ENCODE data around the gene CPM. TPM values are rescaled to one million over a fixed set of nuclear protein-coding genes. Genes with fewer than 3 reads are reported as not detected.

The CPM gene
- total RNA-seq, 2 experiments from 2014 or later = 50.5 to 55.1 TPM

DNA sequence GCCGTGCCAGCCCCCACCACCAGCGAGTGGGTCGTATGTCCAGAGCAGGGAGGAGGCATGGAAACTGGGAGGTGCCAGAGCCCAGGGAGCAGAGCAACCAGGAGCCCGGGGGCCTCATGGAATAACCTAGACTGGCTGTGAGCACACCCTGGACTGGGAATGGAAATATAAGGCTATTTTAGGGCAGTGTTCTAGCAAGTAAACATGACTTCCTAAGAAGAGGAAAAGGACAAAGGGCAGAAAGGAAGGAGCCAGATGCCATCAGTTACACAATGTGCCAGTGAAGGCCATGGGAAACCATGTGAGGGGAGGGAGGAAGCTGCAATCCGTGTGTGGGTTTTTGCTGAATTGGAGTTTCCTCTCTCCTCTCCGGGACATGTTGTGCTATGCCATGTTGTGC is 18.7 kb upstream of the CPM start:
- Mint-ChIP-seq H3K27me3 (ENCODE audit: low read depth) (no peaks in the 10 kb centered on the region), H3K9me3 (no peaks in the 10 kb centered on the region), H3K4me3 (no peak overlapping the region), H3K27ac (no peak overlapping the region), H3K4me1 (ENCODE audit: low read depth) (peaks cover 4% of the 10 kb centered on the region), H3K36me3 (ENCODE audit: low read depth) (peaks cover 1% of the 10 kb centered on the region)
- intact Hi-C loops (cut with micrococcal nuclease) = no loop called here
- no peak for DNase-seq
- CTCF ChIA-PET = no interaction called here

DNA sequence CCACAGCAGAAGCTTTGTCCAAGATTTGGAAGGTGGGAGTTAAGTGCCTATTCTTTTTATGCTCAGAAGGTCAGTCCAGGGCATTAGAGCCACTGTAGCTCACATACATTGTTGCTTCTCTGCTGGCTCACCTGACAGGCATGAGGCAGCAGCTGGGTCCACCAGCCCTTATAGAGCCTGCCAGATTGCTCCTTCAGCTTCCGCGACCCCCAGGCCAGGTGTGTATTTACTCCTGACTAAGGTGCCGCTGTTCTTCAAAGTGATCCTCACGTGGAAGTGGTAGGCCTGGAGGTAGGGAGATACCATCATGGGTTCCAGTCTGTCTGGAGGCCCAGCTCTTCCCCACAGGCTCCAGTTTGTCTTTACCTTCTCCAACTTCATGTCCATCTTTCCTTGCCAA is 17.5 kb upstream of the CPM start:
- Mint-ChIP-seq H3K9me3 (no peaks in the 10 kb centered on the region), H3K4me3 (no peak overlapping the region), H3K27me3 (ENCODE audit: low read depth) (no peaks in the 10 kb centered on the region), H3K4me1 (ENCODE audit: low read depth) (peaks cover 4% of the 10 kb centered on the region), H3K36me3 (ENCODE audit: low read depth) (no peaks in the 10 kb centered on the region), H3K27ac (no peak overlapping the region)
- intact Hi-C loops (cut with micrococcal nuclease) = no loop called here
- no peak for DNase-seq
- CTCF ChIA-PET = interaction anchor here (0.6 kb wide), 1 partner anchor 117 kb away, joined by 3 read pairs; no protein-coding TSS in a partner anchor

GRCh38 chr12:68945255-68945654 is 12.3 kb upstream of the CPM start:
- DNase-seq = no peak
- Mint-ChIP-seq H3K4me3 (no peak overlapping the region), H3K27me3 (ENCODE audit: low read depth) (peaks cover 8% of the 10 kb centered on the region), H3K36me3 (ENCODE audit: low read depth) (no peaks in the 10 kb centered on the region), H3K4me1 (ENCODE audit: low read depth) (no peaks in the 10 kb centered on the region), H3K27ac (no peak overlapping the region), H3K9me3 (no peaks in the 10 kb centered on the region)
- CTCF ChIA-PET = no interaction called here
- intact Hi-C loops (cut with micrococcal nuclease) = no loop called here

- DNase-seq = no peak
- intact Hi-C loops (cut with micrococcal nuclease) = no loop called here
- Mint-ChIP-seq H3K36me3 (ENCODE audit: low read depth) (no peaks in the 10 kb centered on the region), H3K4me3 (no peak overlapping the region), H3K9me3 (no peaks in the 10 kb centered on the region), H3K4me1 (ENCODE audit: low read depth) (no peaks in the 10 kb centered on the region), H3K27ac (no peak overlapping the region), H3K27me3 (ENCODE audit: low read depth) (peaks cover 9% of the 10 kb centered on the region)
- CTCF ChIA-PET = interaction anchor here (0.6 kb wide), 1 partner anchor 810 kb away, joined by 4 read pairs; no protein-coding TSS in a partner anchor
Observed at GRCh38 chr12:68944296-68945076, 11.5 kb upstream of the CPM start.

DNA sequence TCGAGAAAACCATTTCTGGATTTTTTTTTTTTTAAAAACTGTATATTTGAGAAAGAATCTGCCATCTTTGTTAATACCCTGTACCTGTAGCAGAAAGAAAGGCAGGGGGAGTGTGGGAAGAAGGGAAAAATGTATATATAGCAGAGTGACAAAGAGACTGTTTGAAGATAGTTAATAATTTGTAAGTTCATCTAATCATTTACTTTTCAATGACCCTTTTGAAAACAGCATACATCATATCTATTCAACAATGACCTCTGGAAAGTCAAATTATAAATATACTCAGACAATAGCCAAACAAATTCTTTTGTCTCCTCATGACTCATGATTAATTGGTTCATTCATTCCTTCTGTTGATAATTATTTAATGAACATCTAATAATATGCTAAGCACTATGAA is 10.9 kb upstream of the CPM start:
- Mint-ChIP-seq H3K4me3 (no peak overlapping the region), H3K27ac (no peak overlapping the region), H3K36me3 (ENCODE audit: low read depth) (no peaks in the 10 kb centered on the region), H3K27me3 (ENCODE audit: low read depth) (peaks cover 9% of the 10 kb centered on the region), H3K4me1 (ENCODE audit: low read depth) (no peaks in the 10 kb centered on the region), H3K9me3 (no peaks in the 10 kb centered on the region)
- DNase-seq = no peak
- CTCF ChIA-PET = interaction anchor here (0.6 to 1.1 kb wide), 3 partner anchors 114 to 809 kb away, joined by 3 to 4 read pairs (median 4); no protein-coding TSS in a partner anchor
- intact Hi-C loops (cut with micrococcal nuclease) = no loop called here

DNA sequence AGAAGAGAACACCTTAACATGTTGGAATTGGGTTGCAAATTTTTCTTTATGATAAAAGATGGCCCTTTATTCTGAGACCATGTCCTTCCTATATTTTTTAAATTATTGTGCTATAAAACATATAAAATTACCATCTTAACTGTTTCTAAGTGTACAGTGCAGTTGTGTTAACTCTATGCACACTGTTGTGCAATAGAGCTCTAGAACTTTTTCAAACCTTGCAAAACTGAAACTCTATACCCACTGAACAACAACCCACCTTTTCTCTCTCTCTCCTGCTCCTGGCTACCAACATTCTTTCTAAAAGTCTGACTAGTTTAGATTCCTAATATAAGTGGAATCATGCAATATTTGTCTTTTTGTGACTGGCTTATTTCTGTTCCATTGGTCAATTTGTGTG is 7.8 kb upstream of the CPM start:
- Mint-ChIP-seq H3K27ac (no peak overlapping the region), H3K9me3 (no peaks in the 10 kb centered on the region), H3K4me3 (no peak overlapping the region), H3K36me3 (ENCODE audit: low read depth) (no peaks in the 10 kb centered on the region), H3K27me3 (ENCODE audit: low read depth) (peaks cover 18% of the 10 kb centered on the region), H3K4me1 (ENCODE audit: low read depth) (no peaks in the 10 kb centered on the region)
- intact Hi-C loops (cut with micrococcal nuclease) = no loop called here
- DNase-seq = no peak
- CTCF ChIA-PET = interaction anchor here (2.6 kb wide), 1 partner anchor 129 kb away, joined by 7 read pairs; no protein-coding TSS in a partner anchor

DNA sequence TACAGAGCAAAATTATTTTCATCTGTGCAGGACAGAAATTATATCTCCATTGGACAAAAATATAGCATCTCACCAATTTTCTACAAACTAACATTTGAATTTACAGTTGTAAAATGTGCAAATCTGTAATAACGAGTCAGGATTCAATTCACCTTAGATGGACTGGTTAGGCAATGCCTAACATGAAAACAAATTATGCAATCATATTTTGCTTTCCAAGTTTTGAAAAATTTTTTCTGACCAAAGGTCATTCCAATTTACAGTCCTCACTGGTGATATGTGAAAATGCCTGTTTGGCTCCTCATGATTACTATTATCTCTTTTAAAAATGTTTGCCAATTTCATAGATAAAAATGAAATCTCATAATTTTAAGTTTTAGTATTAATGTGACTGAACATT is 6.5 kb upstream of the CPM start:
- no peaks in the 10 kb centered on the region for H3K36me3 Mint-ChIP-seq (ENCODE audit: low read depth)
- no peaks in the 10 kb centered on the region for H3K9me3 Mint-ChIP-seq
- no peaks in the 10 kb centered on the region for H3K4me1 Mint-ChIP-seq (ENCODE audit: low read depth)
- no peak overlapping the region for H3K4me3 Mint-ChIP-seq
- CTCF ChIA-PET = no interaction called here
- intact Hi-C loops (cut with micrococcal nuclease) = loop anchor here (10.0 kb wide), 2 partner anchors 395 to 1675 kb away; partner anchors contain the start of gene CAND1
- no peak for DNase-seq
- H3K27ac Mint-ChIP-seq = no peak overlapping the region
- H3K27me3 Mint-ChIP-seq (ENCODE audit: low read depth) = peaks cover 20% of the 10 kb centered on the region

DNA sequence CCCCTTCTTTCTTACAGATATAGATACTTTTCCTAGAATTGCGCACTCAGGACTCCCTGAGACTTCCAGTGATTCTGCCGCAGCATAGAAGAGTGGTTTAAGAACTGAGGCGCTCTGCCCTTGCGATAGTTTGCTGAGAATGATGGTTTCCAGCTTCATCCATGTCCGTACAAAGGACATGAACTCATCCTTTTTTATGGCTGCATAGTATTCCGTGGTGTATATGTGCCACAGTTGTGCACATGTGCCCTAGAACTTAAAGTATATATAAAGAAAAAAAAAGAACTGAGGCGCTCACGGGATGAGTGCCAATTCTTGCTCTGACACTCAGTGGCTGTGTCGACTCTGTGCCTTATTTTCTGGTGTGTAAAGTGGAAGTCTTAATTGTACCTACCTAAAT is 1.4 kb upstream of the CPM start:
- no peak overlapping the region for H3K4me3 Mint-ChIP-seq
- DNase-seq = no peak
- CTCF ChIA-PET = interaction anchor here (0.6 kb wide), 1 partner anchor 94 kb away, joined by 3 read pairs; no protein-coding TSS in a partner anchor

GRCh38 chr12:68932128-68932960 is 627 bp downstream of the CPM start:
- intact Hi-C loops (cut with micrococcal nuclease) = loop anchor here (1.0 to 10.0 kb wide), 10 partner anchors 9 to 1668 kb away; partner anchors contain the start of genes CAND1, CPSF6 and MDM1

More for the DNA sequence above, 1.4 kb upstream of the CPM start:
- Mint-ChIP-seq H3K36me3 (ENCODE audit: low read depth) (peaks cover 15% of the 10 kb centered on the region), H3K9me3 (no peaks in the 10 kb centered on the region), H3K27me3 (ENCODE audit: low read depth) (peaks cover 22% of the 10 kb centered on the region), H3K4me1 (ENCODE audit: low read depth) (peaks cover 18% of the 10 kb centered on the region), H3K27ac (no peak overlapping the region)
- intact Hi-C loops (cut with micrococcal nuclease) = loop anchor here (5.0 to 10.0 kb wide), 4 partner anchors 400 to 1670 kb away; partner anchors contain the start of genes CAND1 and MDM1

DNA sequence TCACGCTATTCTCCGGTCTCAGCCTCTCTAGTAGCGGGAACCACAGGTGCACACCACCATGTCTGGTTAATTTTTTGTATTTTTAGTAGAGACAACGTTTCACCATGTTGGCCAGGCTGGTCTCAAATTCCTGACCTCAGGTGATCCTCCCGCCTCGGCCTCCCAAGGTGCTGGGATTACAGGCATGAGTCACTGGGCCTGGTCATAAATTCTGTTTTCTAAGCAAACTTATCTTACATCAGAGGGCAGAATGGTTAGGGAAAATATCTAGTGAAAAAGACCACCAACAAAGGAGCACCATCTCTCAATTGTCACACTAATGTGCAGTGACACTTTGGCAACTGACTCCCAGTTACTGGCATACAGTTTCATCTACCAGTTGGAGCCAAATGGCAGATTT is 2.8 kb downstream of the CPM start:
- no peak for DNase-seq
- H3K27ac Mint-ChIP-seq = no peak overlapping the region
- peaks cover 4% of the 10 kb centered on the region for H3K9me3 Mint-ChIP-seq
- peaks cover 22% of the 10 kb centered on the region for H3K4me1 Mint-ChIP-seq (ENCODE audit: low read depth)
- CTCF ChIA-PET = no interaction called here
- peaks cover 36% of the 10 kb centered on the region for H3K36me3 Mint-ChIP-seq (ENCODE audit: low read depth)
- peak overlapping the region; percentile 56 for H3K4me3 Mint-ChIP-seq
- intact Hi-C loops (cut with micrococcal nuclease) = loop anchor here (5.0 to 10.0 kb wide), 4 partner anchors 405 to 1665 kb away; partner anchors contain the start of genes CAND1 and MDM1
- peaks cover 11% of the 10 kb centered on the region for H3K27me3 Mint-ChIP-seq (ENCODE audit: low read depth)

More at GRCh38 chr12:68932128-68932960, 627 bp downstream of the CPM start:
- Mint-ChIP-seq H3K4me3 (peak overlapping the region; percentile 82), H3K27me3 (ENCODE audit: low read depth) (peaks cover 19% of the 10 kb centered on the region), H3K27ac (peak overlapping the region; percentile 58), H3K9me3 (peaks cover 4% of the 10 kb centered on the region), H3K36me3 (ENCODE audit: low read depth) (peaks cover 30% of the 10 kb centered on the region), H3K4me1 (ENCODE audit: low read depth) (peaks cover 22% of the 10 kb centered on the region)
- CTCF ChIA-PET = interaction anchor here (0.6 to 1.0 kb wide), 2 partner anchors 32 to 558 kb away, joined by 3 read pairs; no protein-coding TSS in a partner anchor
- DNase-seq = peak; percentile 51

DNA sequence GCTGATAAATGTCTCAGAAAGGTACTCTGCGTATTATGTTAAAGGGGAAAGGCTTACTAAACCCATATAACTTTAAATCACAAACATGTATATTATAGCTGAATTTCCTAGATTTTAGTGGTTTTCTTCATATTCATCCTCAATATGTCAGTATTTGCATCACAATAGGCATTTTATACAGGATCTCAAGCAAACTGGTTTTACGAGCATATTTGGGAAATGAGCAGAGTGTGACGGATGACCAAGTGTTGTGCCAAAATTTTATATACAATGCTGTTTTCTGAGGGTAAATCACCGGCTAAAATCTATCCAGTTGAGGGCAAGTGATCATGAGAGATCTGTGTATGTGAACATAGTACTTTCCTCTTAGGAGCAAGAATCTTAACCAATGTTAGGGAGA is 8.4 kb downstream of the CPM start:
- Mint-ChIP-seq H3K27ac (no peak overlapping the region), H3K4me3 (no peak overlapping the region), H3K4me1 (ENCODE audit: low read depth) (peaks cover 19% of the 10 kb centered on the region), H3K36me3 (ENCODE audit: low read depth) (peaks cover 33% of the 10 kb centered on the region), H3K27me3 (ENCODE audit: low read depth) (no peaks in the 10 kb centered on the region), H3K9me3 (peaks cover 4% of the 10 kb centered on the region)
- intact Hi-C loops (cut with micrococcal nuclease) = no loop called here
- no peak for DNase-seq
- CTCF ChIA-PET = no interaction called here

Measured in activated naive CD4-positive, alpha-beta T cell treated with anti-CD3 and anti-CD28 coated beads for 36 hours (primary cell).